ENCODE results near the gene INSC.

GRCh38 chr11:15104166-15104565 lies 10.6 kb upstream of the INSC start:
- no peak for TF ChIP-seq POLR2A (IDR thresholded peaks at IDR 0.05)
- TF ChIP-seq CTCF (IDR thresholded peaks at IDR 0.05) = no peak
- no peak for TF ChIP-seq EP300 (IDR thresholded peaks at IDR 0.05)

Data from ovary (tissue), 3 donors.